SK-N-SH treated with all-trans-retinoic acid at 6 μM for 48 hours (cell line): Measurements from ENCODE around the gene SLX4IP.

Source experiments
- GLIS3 ChIP-seq: fragments of 250-450 bp; sonication (Bioruptor Pico); IDR thresholded peaks from 2 replicates; pipeline ENCODE4 v1.5.0; 2020; ENCODE audit warnings: mild to moderate bottlenecking, moderate library complexity
- OSR1 ChIP-seq: fragments of 250-450 bp; sonication (Bioruptor Pico); IDR thresholded peaks from 2 replicates; pipeline ENCODE4 v1.8.0; 2022; ENCODE audit warnings: moderate library complexity, mild to moderate bottlenecking, inconsistent platforms
- ZNF8 ChIP-seq: fragments of 450-650 bp; formaldehyde crosslinking; IDR thresholded peaks from 2 replicates; pipeline ENCODE4 v1.5.0; 2020; ENCODE audit warnings: mild to moderate bottlenecking, moderate library complexity

- no peak for TF ChIP-seq ZNF8 (CRISPR knock-in tag)
- no peak for TF ChIP-seq GLIS3 (CRISPR knock-in tag)
- TF ChIP-seq OSR1 (CRISPR knock-in tag): no peak
Observed at GRCh38 chr20:10388597-10388996, 46.5 kb upstream of the SLX4IP start.
